Measurements from ENCODE around the gene TBL3. TPM values are rescaled to one million over a fixed set of nuclear protein-coding genes. Genes with fewer than 3 reads are reported as not detected.
"Not testable (repeated sequence)": the region's sequence is repeated elsewhere in the genome, so short reads cannot be mapped to it uniquely, and the experiment has no call there.

The TBL3 gene
- 10 to 100 TPM in 11 of 12 donors, not detected in 1; 16.7 to 31.5 (median 21.7) TPM for polyA plus RNA-seq (ENCODE audit: insufficient read length in 12 of 12)
- long read RNA-seq, donor 1, full-length matches to known transcripts, result 4 of 4 reads
- long read RNA-seq, donor 1, partial matches to known transcripts, result 0 of 4 reads
- long read RNA-seq, donor 1, other reads (novel, unspliced or antisense), result 0 of 4 reads
- long read RNA-seq, donor 2, full-length matches to known transcripts, result 4 of 4 reads
- long read RNA-seq, donor 2, partial matches to known transcripts, result 0 of 4 reads
- long read RNA-seq, donor 2, other reads (novel, unspliced or antisense), result 0 of 4 reads
- long read RNA-seq, donor 3, full-length matches to known transcripts, result 1 of 1 reads
- long read RNA-seq, donor 3, partial matches to known transcripts, result 0 of 1 reads
- long read RNA-seq, donor 3, other reads (novel, unspliced or antisense), result 0 of 1 reads
- long read RNA-seq, donor 4, partial matches to known transcripts, result 0 of 1 reads
- long read RNA-seq, donor 4, other reads (novel, unspliced or antisense), result 0 of 1 reads
- long read RNA-seq, donor 5, full-length matches to known transcripts, result 5 of 5 reads
- long read RNA-seq, donor 5, partial matches to known transcripts, result 0 of 5 reads
- long read RNA-seq, donor 5, other reads (novel, unspliced or antisense), result 0 of 5 reads
- long read RNA-seq, donor 6, full-length matches to known transcripts, result 5 of 5 reads
- long read RNA-seq, donor 6, partial matches to known transcripts, result 0 of 5 reads
- long read RNA-seq, donor 6, other reads (novel, unspliced or antisense), result 0 of 5 reads
- long read RNA-seq, donor 7, result 0 reads
- long read RNA-seq, donor 8, full-length matches to known transcripts, result 8 of 8 reads
- long read RNA-seq, donor 8, partial matches to known transcripts, result 0 of 8 reads
- long read RNA-seq, donor 8, other reads (novel, unspliced or antisense), result 0 of 8 reads
- long read RNA-seq, donor 9, full-length matches to known transcripts, result 4 of 4 reads
- long read RNA-seq, donor 9, partial matches to known transcripts, result 0 of 4 reads
- long read RNA-seq, donor 9, other reads (novel, unspliced or antisense), result 0 of 4 reads
- long read RNA-seq, donor 10, full-length matches to known transcripts, result 7 of 7 reads
- long read RNA-seq, donor 10, partial matches to known transcripts, result 0 of 7 reads
- long read RNA-seq, donor 10, other reads (novel, unspliced or antisense), result 0 of 7 reads
- long read RNA-seq, donor 11, full-length matches to known transcripts, result 4 of 4 reads
- long read RNA-seq, donor 11, partial matches to known transcripts, result 0 of 4 reads
- long read RNA-seq, donor 11, other reads (novel, unspliced or antisense), result 0 of 4 reads

DNA sequence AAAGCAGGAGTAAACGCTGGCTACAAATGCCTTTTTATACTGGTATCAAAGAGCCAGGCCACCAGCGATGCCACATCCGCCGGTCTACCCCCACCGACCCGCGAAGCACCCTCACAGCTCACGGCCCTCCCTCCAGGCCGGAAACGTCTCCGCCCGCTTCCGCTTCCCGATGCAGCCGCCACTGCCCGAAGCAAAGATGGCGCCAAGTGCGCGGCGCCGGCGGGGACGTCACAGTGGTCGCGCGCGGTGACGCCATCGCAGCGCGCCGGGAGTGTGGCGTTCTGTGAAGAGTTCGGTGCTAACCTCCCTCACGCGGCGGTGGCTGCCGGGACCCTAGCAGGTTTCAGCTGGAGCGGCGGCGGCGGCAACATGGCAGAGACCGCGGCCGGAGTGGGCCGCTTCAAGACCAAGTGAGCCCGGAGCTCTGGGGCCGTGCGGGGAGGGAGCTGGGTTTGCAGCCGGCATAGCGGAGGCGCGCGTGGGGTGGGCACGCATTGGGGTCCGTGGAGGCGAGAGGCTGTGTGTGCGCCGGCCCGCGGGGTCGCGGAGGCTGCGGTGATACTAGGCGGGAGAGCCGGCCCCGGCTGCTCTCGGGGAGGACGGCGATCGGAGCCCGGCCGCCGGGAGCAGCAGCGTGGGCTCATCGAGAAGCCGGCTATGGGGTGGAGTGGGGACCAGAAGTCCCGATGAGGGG lies at the start of gene TBL3:
TBL3 (plus strand) TSS at position 258 of the 694 bp plus-strand sequence; CDS start at position 370, 112 bp downstream.
- peak; percentile 96 for DNase-seq

DNA sequence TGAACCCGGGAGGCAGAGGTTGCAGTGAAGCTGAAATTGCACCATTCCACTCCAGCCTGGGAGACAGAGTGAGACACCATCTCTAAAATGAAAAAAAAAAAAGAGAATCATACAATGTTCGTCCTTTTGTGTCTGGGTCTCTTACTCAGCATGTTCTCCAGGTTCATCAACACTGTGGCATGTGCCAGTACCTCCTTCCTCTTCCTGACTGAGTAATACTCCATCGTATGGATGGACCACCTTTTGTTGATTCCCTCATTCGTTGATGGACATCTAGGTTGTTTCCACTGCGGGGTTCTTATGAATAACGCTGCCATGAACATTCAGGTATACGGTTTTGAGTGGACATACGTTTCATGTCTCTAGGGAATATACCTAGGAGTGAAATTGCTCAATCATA lies 49.5 kb upstream of the TBL3 start:
- no peak for DNase-seq

DNA sequence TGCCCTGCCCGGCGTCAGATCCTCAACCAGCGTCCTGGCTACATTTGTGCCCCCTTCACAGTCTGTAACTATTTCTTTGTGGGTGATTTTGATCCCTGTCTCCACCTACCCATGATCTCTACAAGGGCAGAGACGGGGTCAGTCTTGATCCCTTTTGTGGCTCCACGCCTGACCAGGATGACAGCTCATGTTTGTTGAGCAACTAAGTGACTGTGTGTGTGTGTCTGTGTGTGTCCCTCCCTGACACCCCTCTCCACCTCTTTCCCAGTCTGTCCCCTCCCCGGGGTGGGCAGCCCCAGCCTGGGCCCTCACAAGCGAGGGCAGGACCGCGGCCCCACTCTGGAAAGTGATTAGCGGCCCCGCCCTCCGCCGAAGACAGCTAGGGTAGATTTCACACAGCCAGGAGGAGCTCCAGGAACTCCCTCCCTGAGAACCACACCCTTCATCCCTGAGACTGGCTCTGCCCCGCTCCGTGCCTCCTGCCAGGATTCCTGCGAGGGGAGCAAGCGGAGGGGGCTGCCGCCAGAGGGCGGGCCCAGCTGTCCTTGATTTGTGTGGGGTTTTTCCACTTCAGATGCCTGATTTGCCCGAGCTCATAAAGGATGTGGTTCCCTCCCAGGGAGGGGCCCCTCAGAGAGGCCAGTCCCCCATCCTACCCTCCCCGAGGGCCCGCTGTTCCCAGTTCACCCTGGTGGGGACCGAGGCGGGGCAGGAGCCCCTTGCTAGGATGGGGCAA lies 48.4 kb upstream of the TBL3 start:
- no peak for DNase-seq

DNA sequence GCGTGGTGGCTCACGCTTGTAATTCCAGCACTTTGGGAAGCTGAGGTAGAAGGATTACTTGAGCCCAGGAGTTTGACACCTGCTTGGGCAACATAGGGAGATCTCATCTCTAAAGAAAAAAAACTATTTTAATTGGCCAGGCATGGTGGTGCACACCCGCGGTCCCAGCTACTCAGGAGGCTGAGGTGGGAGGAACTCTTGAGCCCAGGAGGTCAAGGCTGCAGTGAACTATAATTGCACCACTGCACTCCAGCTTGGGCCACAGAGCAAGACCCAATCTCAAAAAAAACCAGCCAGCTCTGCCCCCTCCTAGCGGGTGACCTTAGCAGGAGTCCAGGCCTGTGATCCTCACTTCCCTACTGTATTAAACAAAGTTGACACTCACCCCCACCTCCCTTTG lies 47.8 kb upstream of the TBL3 start:
- no peak for DNase-seq

DNA sequence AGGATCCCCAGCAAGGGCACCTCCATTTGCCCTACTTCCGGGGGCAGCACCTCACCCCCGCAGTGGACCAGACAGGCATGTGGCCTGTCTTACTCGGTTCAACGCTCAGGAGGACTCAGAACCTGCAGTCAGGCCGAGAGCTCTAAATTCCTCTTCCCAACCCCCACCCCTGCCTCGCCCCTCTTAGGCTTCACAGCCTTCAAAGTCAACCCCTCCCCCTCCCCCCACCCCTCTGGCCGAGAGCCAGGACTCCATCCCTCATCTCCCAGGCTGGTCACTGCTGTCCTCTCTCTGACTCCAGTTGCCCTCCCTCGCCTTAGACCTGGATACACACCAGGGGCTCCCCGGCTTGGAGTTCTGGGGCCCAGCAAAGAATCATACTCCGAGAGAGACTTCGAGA lies 45.6 kb upstream of the TBL3 start:
- DNase-seq, result no peak

DNA sequence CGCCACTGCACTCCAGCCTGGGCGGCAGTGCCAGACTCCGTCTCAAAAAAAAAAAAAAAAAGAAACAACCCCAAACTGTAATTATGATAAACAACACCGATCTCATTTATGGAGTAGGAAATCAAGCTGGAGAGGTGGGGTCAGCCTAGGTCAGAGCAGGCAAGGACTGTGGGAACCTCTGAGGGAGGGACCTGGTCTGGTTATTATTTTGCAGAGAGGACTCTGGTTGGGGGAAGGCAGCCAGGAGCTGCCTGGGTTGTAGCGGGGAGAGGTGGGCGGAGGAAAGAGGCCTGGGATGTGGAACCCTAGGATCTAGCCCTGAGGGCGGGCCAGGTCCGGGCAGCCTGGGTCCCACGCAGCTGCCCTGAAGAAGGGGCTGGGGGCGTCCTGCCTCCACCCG lies 42.7 kb upstream of the TBL3 start:
- DNase-seq, result no peak

DNA sequence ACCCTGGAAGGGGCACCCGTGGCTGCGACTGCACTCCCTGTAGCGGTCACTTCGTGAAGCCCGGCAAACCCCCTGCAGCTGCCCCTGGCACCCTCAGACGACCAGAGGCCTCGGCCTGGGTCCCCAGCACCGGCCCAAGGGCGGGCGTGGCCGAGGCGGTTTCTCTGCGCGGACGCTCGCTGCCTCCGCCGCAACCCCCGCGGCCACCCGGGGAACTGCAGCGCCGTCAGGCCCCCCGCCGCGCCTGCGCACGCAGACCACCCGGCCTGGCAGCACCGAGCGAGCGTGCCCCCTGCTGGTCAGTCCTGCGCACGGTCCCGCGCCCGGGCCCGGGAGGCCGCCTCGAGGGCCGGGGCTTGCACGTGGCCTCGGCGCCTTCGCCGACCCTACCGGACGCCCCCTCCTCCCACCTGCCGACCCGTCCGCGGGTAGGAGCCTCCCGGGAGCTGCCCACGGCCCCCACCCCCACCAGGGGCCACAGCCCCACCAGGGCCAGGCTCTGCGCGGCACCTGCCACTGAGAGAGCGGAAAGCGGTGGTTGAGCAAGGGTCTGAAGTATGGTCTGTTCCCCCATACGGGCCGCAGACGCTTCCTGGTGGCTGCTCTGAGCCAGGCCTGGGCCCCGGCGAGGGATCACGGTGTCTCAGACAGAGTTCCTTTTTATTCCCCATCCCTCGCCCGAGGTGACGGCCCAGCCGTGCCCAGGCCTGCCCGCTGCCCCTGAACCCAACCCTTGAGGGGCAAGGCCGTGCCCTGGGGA lies 42.1 kb upstream of the TBL3 start:
- peak; percentile 88 for DNase-seq

DNA sequence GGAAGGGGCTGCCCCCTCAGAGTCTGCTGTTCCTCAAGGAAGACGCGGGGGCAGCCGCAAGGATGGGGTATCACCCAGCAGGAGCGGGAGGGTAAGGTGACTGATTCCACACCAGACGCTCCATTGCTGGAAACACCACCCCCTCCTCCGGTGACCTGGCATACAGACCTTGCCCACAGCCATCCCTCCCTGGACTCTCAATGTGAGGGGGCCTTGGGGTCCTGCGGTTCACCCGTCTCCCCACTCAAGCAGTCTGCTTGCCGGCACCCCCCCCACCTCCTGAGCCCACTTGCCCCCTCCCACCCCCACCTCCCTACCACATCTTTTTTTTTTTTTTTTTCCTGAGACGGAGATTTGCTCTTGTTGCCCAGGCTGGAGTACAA lies 41.5 kb upstream of the TBL3 start:
- DNase-seq, result no peak

DNA sequence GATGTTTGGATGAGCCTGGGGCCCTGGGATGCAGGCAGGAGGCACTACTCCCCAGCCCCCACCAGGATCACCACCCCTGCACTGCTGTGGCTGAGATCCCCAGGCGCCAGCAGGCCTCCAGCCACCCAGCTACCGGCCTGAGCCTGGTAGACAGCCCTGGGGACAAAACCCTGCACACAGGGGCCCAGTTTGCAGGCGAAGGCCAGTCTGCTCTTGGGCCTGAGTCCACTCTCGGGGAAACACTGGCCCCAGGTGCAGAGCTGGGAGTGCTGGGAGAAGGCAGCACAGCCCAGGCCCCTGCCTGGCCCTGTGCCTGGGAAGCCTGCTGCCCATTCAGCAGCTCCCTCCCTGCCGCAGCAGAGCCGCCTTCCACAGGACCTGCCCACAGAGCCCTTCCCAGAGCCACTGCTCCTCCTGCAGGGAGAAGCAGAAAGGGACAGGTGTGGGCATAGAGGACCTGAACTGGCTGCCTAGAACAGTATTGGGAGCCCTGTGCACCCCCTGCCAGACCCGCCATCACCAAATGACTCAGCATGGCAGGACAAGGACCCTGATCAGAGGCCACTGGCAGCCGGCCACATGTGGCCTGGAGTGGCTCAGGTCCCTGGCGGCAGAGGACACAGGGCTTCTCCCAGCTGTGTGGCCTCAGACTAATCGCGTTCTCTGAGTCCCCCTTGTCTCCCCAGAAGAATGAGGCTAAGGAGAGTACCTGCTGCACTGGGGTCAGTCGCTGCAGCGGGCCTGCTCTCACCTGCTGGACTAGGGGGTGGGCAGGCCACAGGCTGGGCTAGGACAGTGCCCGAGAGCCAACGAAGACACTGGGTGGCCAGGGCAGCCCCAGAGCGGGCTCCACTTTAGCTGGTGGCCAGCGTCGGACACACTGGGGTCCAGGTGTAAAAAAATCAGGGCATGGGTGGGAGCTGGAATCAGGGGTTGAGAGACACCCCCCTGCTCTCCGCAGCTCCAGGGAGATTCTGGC lies 39.5 kb upstream of the TBL3 start:
- DNase-seq, result no peak

DNA sequence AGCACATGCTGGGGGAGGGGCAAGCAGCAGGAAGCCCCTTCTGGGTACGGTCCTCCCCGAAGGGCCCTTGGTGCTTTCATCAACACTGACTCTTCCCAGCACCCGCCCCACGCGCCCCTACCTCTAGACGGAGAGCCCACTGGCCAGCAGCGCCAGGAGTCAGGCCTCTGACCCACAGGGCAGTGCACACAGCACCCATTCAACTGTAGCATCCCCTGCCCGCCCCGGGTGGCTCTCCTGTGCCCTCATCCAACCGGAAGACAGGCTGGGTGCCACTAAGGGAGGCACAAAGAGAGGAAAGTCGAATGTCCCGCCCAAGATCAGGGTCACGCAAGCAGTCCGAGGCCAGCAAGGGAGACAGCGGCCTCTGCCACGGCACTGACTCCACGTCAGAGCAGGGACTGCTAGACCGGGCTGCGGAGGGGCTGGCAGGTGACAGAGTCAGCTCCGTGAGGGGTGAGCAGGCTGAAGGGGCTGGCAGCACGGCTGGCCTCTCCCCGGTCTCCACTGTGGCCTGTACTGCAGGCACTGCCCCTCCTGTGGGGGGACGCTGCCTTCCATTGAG lies 38.7 kb upstream of the TBL3 start:
- no peak for DNase-seq

DNA sequence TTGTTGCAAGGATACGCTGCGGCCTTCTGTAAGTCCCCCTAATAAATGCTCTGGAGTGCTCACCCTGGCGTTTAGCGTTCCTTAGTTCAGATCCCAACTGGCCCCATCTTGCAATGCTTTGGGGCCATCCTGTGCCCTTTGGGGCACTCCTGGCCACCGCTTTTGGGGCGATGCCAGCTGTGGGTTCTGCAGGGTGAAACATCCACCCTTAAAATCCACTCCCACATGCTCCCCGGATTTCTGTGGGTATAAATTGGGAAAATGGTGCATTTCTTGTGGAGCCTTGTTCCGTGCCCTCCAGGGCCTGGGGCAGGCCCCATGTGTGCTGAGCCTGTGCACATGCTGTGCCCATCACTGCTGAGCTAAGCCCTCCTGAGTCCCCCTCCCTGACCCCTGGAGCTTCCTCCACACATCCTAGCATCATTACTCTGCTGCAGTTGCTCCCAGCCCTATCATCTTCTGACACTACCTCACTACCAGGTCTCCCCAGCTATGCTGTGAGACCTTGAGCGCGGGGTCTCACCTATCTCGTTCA lies 34.8 kb upstream of the TBL3 start:
- no peak for DNase-seq

DNA sequence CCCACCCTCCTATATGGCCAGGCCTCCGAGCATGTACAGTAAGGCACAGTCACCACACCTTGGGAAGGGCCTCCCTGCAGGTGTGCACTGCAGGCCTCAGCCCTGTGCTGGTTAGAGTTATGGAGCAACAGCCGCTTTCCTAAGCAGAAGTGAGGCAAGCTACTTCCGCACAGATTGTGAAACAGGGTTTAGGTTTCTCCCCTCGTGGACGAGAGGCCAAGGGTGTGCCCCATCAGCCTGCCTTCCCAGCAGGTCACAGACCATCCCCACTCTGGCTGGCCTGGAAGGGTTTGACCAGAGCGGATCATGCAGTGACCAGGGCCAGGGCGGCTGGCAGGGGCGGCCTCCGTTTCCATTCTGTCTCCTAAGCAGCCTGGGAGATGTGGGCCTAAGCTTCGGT lies 33.5 kb upstream of the TBL3 start:
- DNase-seq, result no peak

DNA sequence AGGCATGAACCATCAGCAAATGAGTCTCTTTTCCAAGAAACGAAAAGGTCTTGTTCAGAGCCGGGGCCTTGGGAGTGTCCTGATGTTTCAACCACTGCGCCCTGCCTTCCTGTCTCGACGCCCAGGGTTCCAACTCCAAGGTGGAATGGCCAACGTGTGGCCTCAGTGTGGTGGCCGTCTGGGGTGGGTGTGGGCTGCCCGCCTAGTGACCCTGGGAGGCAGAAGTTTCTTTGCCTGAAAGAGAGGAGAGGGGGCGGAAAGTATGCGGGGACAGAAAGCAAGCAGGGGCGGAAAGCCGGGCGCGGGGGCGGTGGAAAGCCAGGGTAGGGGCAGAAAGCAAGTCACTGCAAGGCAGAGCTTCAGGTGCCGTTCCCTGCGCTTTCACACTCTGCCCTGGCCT lies 32.9 kb upstream of the TBL3 start:
- DNase-seq, result no peak

DNA sequence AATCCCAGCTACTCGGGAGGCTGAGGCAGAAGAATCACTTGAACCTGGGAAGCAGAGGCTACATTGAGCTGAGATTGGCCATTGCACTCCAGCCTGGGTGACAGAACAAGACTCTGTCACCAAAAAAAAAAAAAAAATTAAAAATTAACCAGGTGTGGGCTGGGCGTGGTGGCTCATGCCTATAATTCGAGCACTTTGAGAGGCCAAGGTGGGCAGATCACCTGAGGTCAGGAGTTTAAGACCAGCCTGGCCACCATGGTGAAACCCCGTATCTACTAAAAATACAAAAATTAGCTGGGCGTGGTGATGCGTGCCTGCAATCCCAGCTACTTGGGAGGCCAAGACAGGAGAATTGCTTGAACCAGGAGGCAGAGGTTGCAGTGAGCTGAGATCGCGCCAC lies 32.0 kb upstream of the TBL3 start:
- not testable (repeated sequence) for DNase-seq

DNA sequence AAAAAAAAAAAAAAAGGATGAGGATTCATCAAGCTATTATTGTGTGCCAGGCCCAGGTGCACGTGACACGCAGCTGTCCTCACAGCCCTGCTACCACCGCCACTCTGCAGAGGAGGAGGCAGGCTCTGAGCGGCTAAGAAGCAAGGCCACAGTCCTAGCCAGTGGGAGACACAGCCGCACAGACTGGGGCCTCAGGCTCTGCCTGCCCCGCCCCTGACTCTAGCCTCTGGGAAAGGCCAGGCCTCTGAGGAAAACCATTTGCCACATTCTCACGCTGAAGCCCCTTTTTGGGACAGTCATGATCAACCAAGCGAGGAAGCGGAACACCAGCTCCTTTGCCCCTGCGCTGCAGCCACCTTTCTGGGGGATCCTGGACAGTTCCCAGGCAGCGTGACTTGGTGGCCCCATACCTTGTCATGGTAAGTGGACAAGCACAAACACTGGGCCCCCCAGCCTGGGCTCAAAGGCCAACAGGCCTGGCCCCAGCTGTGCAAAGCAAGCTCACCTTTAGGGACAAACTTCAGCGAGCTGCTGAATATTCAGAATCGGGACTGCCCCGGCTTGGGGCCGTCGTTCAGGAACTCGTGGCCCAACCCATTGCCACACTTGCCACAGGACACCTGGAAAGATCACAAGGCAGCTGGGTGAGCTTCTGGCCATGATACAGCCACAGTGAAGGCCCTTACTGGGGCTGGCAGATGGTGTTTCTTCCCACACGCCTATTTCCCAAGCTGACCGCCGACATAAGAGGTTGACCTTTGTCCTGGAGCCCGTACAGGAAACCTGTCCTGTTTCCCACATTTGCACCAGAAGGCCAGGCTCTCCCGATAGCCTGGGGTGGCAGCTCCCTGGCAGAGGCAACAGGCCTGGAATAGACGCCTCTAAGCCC lies 31.3 kb upstream of the TBL3 start:
- no peak for DNase-seq

DNA sequence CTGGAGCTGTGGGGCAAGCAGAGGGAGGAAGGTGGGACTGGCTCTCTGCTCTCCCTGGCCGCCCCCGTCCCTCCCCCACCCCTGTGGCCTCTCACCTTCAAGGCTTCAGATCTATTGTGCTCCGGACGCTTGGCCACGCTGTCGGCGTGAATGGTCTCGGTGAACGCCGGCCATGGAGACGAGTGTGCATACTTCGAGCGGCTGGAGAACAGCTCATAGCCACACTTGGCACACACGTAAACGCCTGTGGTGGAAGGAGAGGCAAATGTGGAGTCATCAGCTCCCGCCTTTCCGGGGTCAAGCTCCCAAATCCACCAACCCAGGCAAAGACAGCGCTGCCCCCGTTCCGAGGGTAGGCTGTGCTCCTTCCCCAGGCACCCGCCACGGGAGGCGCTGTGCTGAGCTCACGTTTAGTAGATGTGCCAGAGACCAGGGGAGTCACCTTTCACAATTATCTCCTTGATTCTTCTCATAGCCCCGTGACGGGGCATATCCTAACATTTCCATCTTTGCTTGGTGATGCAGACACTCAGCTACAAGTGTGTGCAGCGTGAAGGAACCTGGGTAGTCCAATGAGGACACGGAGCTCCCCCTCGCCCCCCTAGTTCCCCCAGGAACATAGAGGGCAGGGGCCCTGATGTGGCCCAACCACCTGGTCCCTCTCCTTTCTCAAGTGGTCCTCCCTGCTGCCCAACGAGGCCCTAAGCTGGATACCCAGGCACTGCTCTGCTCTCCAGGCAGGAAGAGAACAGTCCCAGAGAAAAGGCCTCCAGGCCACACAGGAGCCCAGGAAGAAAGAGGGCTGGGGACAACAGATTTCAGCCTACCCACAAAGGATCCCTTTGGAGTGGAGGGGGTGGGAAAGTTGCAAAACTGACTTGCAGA lies 30.4 kb upstream of the TBL3 start:
- DNase-seq, result no peak
